Naive thymus-derived CD4-positive, alpha-beta T cell (primary cell): ENCODE measurements around the gene VPS18. TPM values are rescaled to one million over a fixed set of nuclear protein-coding genes. Genes with fewer than 3 reads are reported as not detected.

Source experiments
- ATAC-seq: fragments of 150-1000 bp; cut with Tn5 transposase; 2 replicates; pipeline ENCODE4 v1.10.0; 2021; ENCODE audit warnings: mild to moderate bottlenecking, moderate library complexity
- CTCF ChIA-PET: fragments of 350-600 bp; sonication (Branson Sonifier 250); formaldehyde crosslinking; loops from one replicate; lab custom pipeline; 2021; ENCODE audit warnings: antibody characterized with exemption; lab: Charles Lee
- POLR2A ChIA-PET: fragments of 350-600 bp; sonication (Branson Sonifier 250); formaldehyde crosslinking; loops from one replicate; lab custom pipeline; 2021; ENCODE audit warnings: antibody characterized with exemption, inconsistent platforms; lab: Charles Lee
- DNase-seq, 9 donors: peaks; one replicate each; pipeline versions ENCODE4 v3.0.0 to v3.0.0-alpha.2; 2020 to 2022; ENCODE audit warnings: mixed read lengths in 1 of 9
- H3K27ac ChIP-seq: one replicate; pipeline ENCODE4 v1.7.0; 2013; ENCODE audit warnings: mild to moderate bottlenecking, low read depth, low read length, moderate library complexity
- H3K27me3 ChIP-seq, 2 donors: one replicate each; pipeline ENCODE4 v1.7.0; 2013; ENCODE audit warnings: low read length in 2 of 2, mild to moderate bottlenecking in 2 of 2, moderate library complexity in 2 of 2; ENCODE audit not compliant: control insufficient read depth in 2 of 2, insufficient read depth in 2 of 2
- H3K36me3 ChIP-seq, 3 experiments: 1 replicate in 2 of 3; 2 replicates in 1 of 3; pipeline ENCODE4 v1.7.0; 2013; ENCODE audit warnings: low read length in 3 of 3, mild to moderate bottlenecking in 3 of 3, moderate library complexity in 1 of 3; ENCODE audit not compliant: insufficient read depth in 3 of 3, control insufficient read depth in 2 of 3
- H3K4me1 ChIP-seq, 2 donors: one replicate each; pipeline ENCODE4 v1.7.0; 2013; ENCODE audit warnings: low read length in 2 of 2, mild to moderate bottlenecking in 2 of 2, moderate library complexity in 1 of 2; ENCODE audit not compliant: control insufficient read depth in 2 of 2, insufficient read depth in 2 of 2
- H3K4me3 ChIP-seq: 2 replicates; pipeline ENCODE4 v1.7.0; 2013; ENCODE audit warnings: mild to moderate bottlenecking, low read length
- H3K9me3 ChIP-seq, 3 experiments: 1 replicate in 2 of 3; 2 replicates in 1 of 3; pipeline ENCODE4 v1.7.0; 2013; ENCODE audit warnings: low read length in 3 of 3; ENCODE audit not compliant: control insufficient read depth in 2 of 3
- H3K27ac Mint-ChIP-seq, 9 donors: one replicate each; pipeline ENCODE4 v1.8.0; 2020 to 2022; ENCODE audit warnings: mixed read lengths in 9 of 9, mild to moderate bottlenecking in 8 of 9, moderate library complexity in 5 of 9, inconsistent platforms in 2 of 9
- H3K27me3 Mint-ChIP-seq, 5 donors: one replicate each; pipeline ENCODE4 v1.8.0; 2021 to 2022; ENCODE audit warnings: mixed read lengths in 5 of 5, mild to moderate bottlenecking in 1 of 5
- H3K36me3 Mint-ChIP-seq, 5 donors: one replicate each; pipeline ENCODE4 v1.8.0; 2020 to 2022; ENCODE audit warnings: mixed read lengths in 5 of 5, mild to moderate bottlenecking in 3 of 5, inconsistent platforms in 1 of 5
- H3K4me1 Mint-ChIP-seq, 7 donors: one replicate each; pipeline ENCODE4 v1.8.0; 2020 to 2022; ENCODE audit warnings: mixed read lengths in 7 of 7, mild to moderate bottlenecking in 3 of 7, inconsistent platforms in 1 of 7
- H3K4me3 Mint-ChIP-seq, 10 donors: one replicate each; pipeline ENCODE4 v1.8.0; 2020 to 2022; ENCODE audit warnings: mild to moderate bottlenecking in 10 of 10, mixed read lengths in 10 of 10, moderate library complexity in 6 of 10, inconsistent platforms in 2 of 10
- H3K9me3 Mint-ChIP-seq, 11 donors: one replicate each; pipeline ENCODE4 v1.8.0; 2020 to 2022; ENCODE audit warnings: mixed read lengths in 11 of 11, mild to moderate bottlenecking in 4 of 11, inconsistent platforms in 1 of 11, moderate library complexity in 1 of 11
- intact Hi-C, 2 donors: fragments of 100-400 bp; cut with micrococcal nuclease; formaldehyde crosslinking; loops; one replicate each; pipeline ENCODE4 v1.15.1; 2023
- polyA plus RNA-seq, 2 donors: library from polyadenylated mRNA; unstranded; fragments of 300-500 nt; fragmentation: Illumina TruSeq; gene quantifications; one replicate each; pipeline ENCODE4 v1.2.3, GENCODE V29; 2021
- total RNA-seq, 6 experiments: library from RNA in 5 of 6; stranded (reverse) in 5 of 6; gene quantifications; 1 replicate in 5 of 6; 2 replicates in 1 of 6; pipeline ENCODE4 v1.2.3 and lab custom pipeline; 2021 to 2026

VPS18 gene
- total and polyA plus RNA-seq, 7 experiments from 2014 or later = 15.9 to 25.8 (median 20.5) TPM

DNA sequence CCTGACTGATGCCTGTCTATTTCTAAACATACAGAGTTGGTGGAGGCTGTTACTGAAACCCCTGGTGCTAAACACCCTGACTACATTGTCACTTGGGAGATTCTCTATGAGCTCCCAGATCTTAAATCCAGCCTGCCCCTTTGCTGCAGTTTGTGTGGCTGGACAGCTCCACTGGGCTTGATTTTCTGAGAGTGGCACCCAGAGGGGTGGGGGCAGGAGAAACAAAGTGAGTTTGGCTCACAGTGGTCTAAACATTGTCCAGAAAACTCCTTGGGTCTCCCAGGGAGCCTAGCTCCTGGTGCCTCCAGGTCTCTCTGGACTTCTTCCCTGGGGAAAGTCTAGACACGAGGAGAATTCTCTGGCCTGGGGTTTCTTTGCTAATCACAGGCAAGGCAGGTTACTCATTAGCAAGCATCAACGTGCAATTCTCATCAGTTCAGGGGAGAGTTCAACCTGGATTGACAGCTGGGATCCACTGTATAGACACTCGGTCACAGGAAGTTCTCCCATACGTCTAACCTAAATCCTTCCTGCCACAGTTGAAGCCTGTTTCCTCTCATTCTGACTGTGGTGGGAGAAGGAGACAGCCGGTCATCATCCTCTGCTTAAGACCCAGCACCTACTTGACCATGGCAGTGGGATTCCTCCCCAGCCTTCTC is 27.8 kb downstream of the VPS18 start:
- no peak overlapping the region for H3K4me3 Mint-ChIP-seq
- H3K27me3 Mint-ChIP-seq = peaks cover 14 to 44% (median 15%) of the 10 kb centered on the region in 5 donors
- no peak for DNase-seq
- no peaks in the 10 kb centered on the region for H3K36me3 Mint-ChIP-seq
- peaks cover 7 to 15% (median 12%) of the 10 kb centered on the region in 7 donors for H3K4me1 Mint-ChIP-seq
- no peak overlapping the region for H3K27ac Mint-ChIP-seq
- CTCF ChIA-PET = no interaction called here
- no peak for ATAC-seq
- intact Hi-C loops = no loop called here
- Histone ChIP-seq H3K36me3 (no peaks in the 10 kb centered on the region), H3K27ac (no peak overlapping the region), H3K4me1 (peaks cover 3 to 16% of the 10 kb centered on the region in 2 donors), H3K27me3 (peaks cover 0 to 7% of the 10 kb centered on the region in 2 donors), H3K9me3 (no peaks in the 10 kb centered on the region), H3K4me3 (no peak overlapping the region)
- POLR2A ChIA-PET = interaction anchor here (0.6 to 6.5 kb wide), 2 partner anchors 20 to 145 kb away, joined by 5 to 23 read pairs; no protein-coding TSS in a partner anchor
- H3K9me3 Mint-ChIP-seq = no peaks in the 10 kb centered on the region

DNA sequence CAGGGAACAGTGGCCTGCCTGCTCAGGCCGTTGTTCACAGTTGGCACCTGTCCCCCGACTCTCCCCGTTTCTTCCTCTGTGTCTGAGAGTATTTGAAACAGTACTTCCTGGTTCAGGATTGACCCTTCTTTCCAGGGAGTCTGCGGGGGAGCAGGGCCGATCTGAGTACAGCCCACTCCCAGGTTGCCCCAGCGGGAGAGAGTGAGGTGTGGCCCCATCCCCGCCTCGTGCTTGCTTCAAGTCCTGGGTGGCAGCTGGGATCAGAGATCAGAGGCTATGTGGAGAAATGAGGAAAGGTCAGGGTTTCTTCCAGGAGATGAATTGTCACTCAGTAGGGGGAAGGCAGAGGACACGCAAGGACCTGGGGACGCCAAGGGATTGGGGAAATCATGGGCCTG is 28.4 kb downstream of the VPS18 start:
- H3K27me3 ChIP-seq = peaks cover 0 to 11% of the 10 kb centered on the region in 2 donors
- no peak for ATAC-seq
- no peak overlapping the region for H3K4me3 Mint-ChIP-seq
- intact Hi-C loops = no loop called here
- H3K4me1 Mint-ChIP-seq = peaks cover 11 to 19% (median 15%) of the 10 kb centered on the region in 7 donors
- H3K4me3 ChIP-seq = no peak overlapping the region
- no peaks in the 10 kb centered on the region for H3K9me3 ChIP-seq
- POLR2A ChIA-PET = interaction anchor here (0.6 to 6.5 kb wide), 2 partner anchors 19 to 144 kb away, joined by 5 to 23 read pairs; no protein-coding TSS in a partner anchor
- peaks cover 17 to 48% (median 18%) of the 10 kb centered on the region in 5 donors for H3K27me3 Mint-ChIP-seq
- CTCF ChIA-PET = no interaction called here
- no peaks in the 10 kb centered on the region for H3K9me3 Mint-ChIP-seq
- H3K4me1 ChIP-seq = peaks cover 6 to 21% of the 10 kb centered on the region in 2 donors
- H3K27ac ChIP-seq = no peak overlapping the region
- no peaks in the 10 kb centered on the region for H3K36me3 Mint-ChIP-seq
- H3K27ac Mint-ChIP-seq = no peak overlapping the region
- no peak for DNase-seq
- no peaks in the 10 kb centered on the region for H3K36me3 ChIP-seq

- Histone ChIP-seq H3K4me3 (no peak overlapping the region), H3K9me3 (no peaks in the 10 kb centered on the region), H3K27me3 (peaks cover 0 to 17% of the 10 kb centered on the region in 2 donors), H3K4me1 (peaks cover 9 to 28% of the 10 kb centered on the region in 2 donors), H3K36me3 (no peaks in the 10 kb centered on the region), H3K27ac (no peak overlapping the region)
- ATAC-seq (no peak), DNase-seq (no peak)
- Mint-ChIP-seq H3K27me3 (peaks cover 17 to 54% (median 19%) of the 10 kb centered on the region in 5 donors), H3K4me3 (no peak overlapping the region), H3K4me1 (peaks cover 11 to 21% (median 16%) of the 10 kb centered on the region in 7 donors), H3K9me3 (no peaks in the 10 kb centered on the region), H3K27ac (no peak overlapping the region), H3K36me3 (no peaks in the 10 kb centered on the region)
- CTCF ChIA-PET = no interaction called here
- intact Hi-C loops = no loop called here
- POLR2A ChIA-PET = interaction anchor here (0.6 to 6.5 kb wide), 2 partner anchors 18 to 125 kb away, joined by 3 to 23 read pairs; no protein-coding TSS in a partner anchor
Measured at GRCh38 chr15:40923551-40923950, 29.3 kb downstream of the VPS18 start.

GRCh38 chr15:40925495-40925862 is 31.2 kb downstream of the VPS18 start:
- Histone ChIP-seq H3K4me1 (peaks cover 15 to 48% of the 10 kb centered on the region in 2 donors), H3K4me3 (no peak overlapping the region), H3K27me3 (peaks cover 0 to 29% of the 10 kb centered on the region in 2 donors), H3K27ac (no peak overlapping the region), H3K36me3 (no peaks in the 10 kb centered on the region), H3K9me3 (no peaks in the 10 kb centered on the region)
- H3K27me3 Mint-ChIP-seq = peaks cover 29 to 71% (median 30%) of the 10 kb centered on the region in 5 donors
- peaks cover 0 to 2% (median 0%) of the 10 kb centered on the region in 11 donors for H3K9me3 Mint-ChIP-seq
- ATAC-seq (no peak), DNase-seq (no peak)
- ChIA-PET POLR2A (interaction anchor here (1.3 to 6.5 kb wide), 2 partner anchors 16 to 27 kb away, joined by 3 to 23 read pairs; partner anchors contain the start of gene CHAC1), CTCF (interaction anchor here (0.8 kb wide), 1 partner anchor 21 kb away, joined by 3 read pairs; no protein-coding TSS in a partner anchor)
- intact Hi-C loops = no loop called here
- peaks cover 21 to 35% (median 31%) of the 10 kb centered on the region in 7 donors for H3K4me1 Mint-ChIP-seq
- H3K4me3 Mint-ChIP-seq = peak overlapping the region in 6 of 10 donors; percentile 6 to 96 (median 40)
- H3K27ac Mint-ChIP-seq = no peak overlapping the region
- peaks cover 0 to 3% (median 0%) of the 10 kb centered on the region in 5 donors for H3K36me3 Mint-ChIP-seq

GRCh38 chr15:40925863-40926658 is 31.8 kb downstream of the VPS18 start:
- Histone ChIP-seq H3K4me1 (peaks cover 19 to 53% of the 10 kb centered on the region in 2 donors), H3K27ac (no peak overlapping the region), H3K36me3 (no peaks in the 10 kb centered on the region), H3K27me3 (peaks cover 5 to 34% of the 10 kb centered on the region in 2 donors), H3K9me3 (no peaks in the 10 kb centered on the region), H3K4me3 (peak overlapping the region; percentile 13)
- Mint-ChIP-seq H3K9me3 (peaks cover 0 to 2% (median 0%) of the 10 kb centered on the region in 11 donors), H3K27ac (no peak overlapping the region), H3K4me1 (peaks cover 27 to 41% (median 36%) of the 10 kb centered on the region in 7 donors), H3K4me3 (peak overlapping the region; percentile 27 to 96 (median 64)), H3K27me3 (peaks cover 35 to 71% (median 36%) of the 10 kb centered on the region in 5 donors), H3K36me3 (peaks cover 0 to 4% (median 0%) of the 10 kb centered on the region in 5 donors)
- intact Hi-C loops = no loop called here
- peak; percentile 10 for ATAC-seq
- CTCF ChIA-PET = interaction anchor here (0.8 kb wide), 1 partner anchor 22 kb away, joined by 3 read pairs; no protein-coding TSS in a partner anchor
- POLR2A ChIA-PET = interaction anchor here (1.3 to 6.5 kb wide), 2 partner anchors 16 to 27 kb away, joined by 3 to 23 read pairs; partner anchors contain the start of gene CHAC1
- no peak for DNase-seq
